Vagina (tissue), 2 donors: ENCODE measurements around the gene RPAP3.

ENCODE experiments used
- CTCF ChIP-seq, 3 experiments: fragments of 450-650 bp in 2 of 3; fragments of 200-600 bp in 1 of 3; sonication (generic) in 1 of 3; IDR thresholded peaks; one replicate each; pipeline ENCODE4 v1.5.1; 2017 to 2019; ENCODE audit warnings: antibody characterized with exemption in 3 of 3, mild to moderate bottlenecking in 2 of 3, moderate library complexity in 2 of 3
- POLR2A ChIP-seq, 2 donors: fragments of 450-650 bp; IDR thresholded peaks; one replicate each; pipeline ENCODE4 v1.6.1; 2017; ENCODE audit warnings: antibody characterized with exemption in 2 of 2, mild to moderate bottlenecking in 2 of 2, moderate library complexity in 2 of 2
- POLR2AphosphoS5 ChIP-seq, 2 donors: sonication (generic); formaldehyde crosslinking; IDR thresholded peaks; one replicate each; pipeline ENCODE4 v1.9.0; 2017; ENCODE audit warnings: antibody characterized with exemption in 2 of 2, mild to moderate bottlenecking in 2 of 2, low read depth in 1 of 2; ENCODE audit not compliant: insufficient read depth in 1 of 2

- no peak for TF ChIP-seq CTCF (IDR thresholded peaks at IDR 0.05)
- no peak for TF ChIP-seq POLR2A (IDR thresholded peaks at IDR 0.05)
- no peak for TF ChIP-seq POLR2AphosphoS5 (IDR thresholded peaks at IDR 0.05; ENCODE audit: insufficient read depth in 1 of 2, low read depth in 1 of 2)
Observed at GRCh38 chr12:47689215-47689614, 16.6 kb downstream of the RPAP3 start.
